Body of pancreas (tissue), 4 donors: ENCODE measurements around the gene AKT1S1. TPM values are rescaled to one million over a fixed set of nuclear protein-coding genes. Genes with fewer than 3 reads are reported as not detected.

Source experiments
- ATAC-seq: fragments of 150-250 bp; one replicate; pipeline ENCODE4 v1.9.1; 2016
- DNase-seq, 4 donors: peaks; one replicate each; pipeline ENCODE4 v3.0.0-alpha.2; 2019
- H3K27ac ChIP-seq, 4 donors: fragments of 200-600 bp; sonication (generic); 1 replicate in 3 of 4; 2 replicates in 1 of 4; pipeline versions ENCODE4 v1.5.1 to v1.6.1; 2016 to 2019; ENCODE audit warnings: mild to moderate bottlenecking in 1 of 4, mixed read lengths in 1 of 4, moderate library complexity in 1 of 4
- H3K27me3 ChIP-seq, 2 donors: fragments of 200-600 bp; sonication (generic); one replicate each; pipeline ENCODE4 v1.6.0; 2016; ENCODE audit warnings: mild to moderate bottlenecking in 1 of 2
- H3K36me3 ChIP-seq, 2 donors: fragments of 200-600 bp; sonication (generic); replicated peaks in 1 of 2; 2 replicates each; pipeline ENCODE4 v1.5.1; 2016; ENCODE audit warnings: low read depth in 2 of 2; ENCODE audit not compliant: insufficient read depth in 1 of 2
- H3K4me1 ChIP-seq: fragments of 200-600 bp; sonication (generic); one replicate; pipeline ENCODE4 v1.6.0; 2016
- H3K4me3 ChIP-seq, 2 donors: fragments of 200-600 bp; sonication (generic); 1 replicate in 1 of 2; 2 replicates in 1 of 2; pipeline ENCODE4 v1.5.1; 2016 to 2019
- H3K9me3 ChIP-seq, 3 donors: fragments of 200-600 bp; sonication (generic); 1 replicate in 2 of 3; 2 replicates in 1 of 3; pipeline ENCODE4 v1.5.1; 2016
- CTCF ChIP-seq, 7 experiments: fragments of 450-650 bp in 4 of 7; fragments of 200-600 bp in 3 of 7; sonication (generic) in 3 of 7; IDR thresholded peaks; one replicate each; pipeline ENCODE4 v1.5.1; 2016 to 2019; ENCODE audit warnings: antibody characterized with exemption in 7 of 7
- POLR2A ChIP-seq, 3 donors: fragments of 450-650 bp; IDR thresholded peaks; one replicate each; pipeline ENCODE4 v1.6.1; 2016; ENCODE audit warnings: antibody characterized with exemption in 3 of 3, mild to moderate bottlenecking in 2 of 3
- WGBS, 2 donors: methylation state at CpG; one replicate each; pipeline ENCODE4 v1.1.5; 2017; 5-methylcytosine and 5-hydroxymethylcytosine counted together
- intact Hi-C: fragments of 100-400 bp; cut with DNase I; formaldehyde crosslinking; loops from one replicate; pipeline ENCODE4 v1.15.1; 2023
- total RNA-seq, 2 donors: library from RNA; depleted of rRNA; stranded (reverse); fragments of >200 nt; gene quantifications; one replicate each; pipeline ENCODE4 v1.1.0, GENCODE V29; 2016

AKT1S1 gene
- total RNA-seq, 2 donors from 2014 or later: 7.5 to 20.1 TPM

GRCh38 chr19:49855676-49856573, 21.2 kb downstream of the AKT1S1 start:
- H3K27me3 ChIP-seq: no peaks in the 10 kb centered on the region
- intact Hi-C loops: no loop called here
- peaks cover 9 to 17% of the 10 kb centered on the region in 2 donors for H3K36me3 ChIP-seq
- DNase-seq (peak in 1 of 4 donors; percentile 22), ATAC-seq (no peak)
- TF ChIP-seq CTCF (IDR thresholded peaks at IDR 0.05): no peak
- TF ChIP-seq POLR2A (IDR thresholded peaks at IDR 0.05): no peak
- WGBS, 2 donors: 80 to 82% methylated on average over 19 to 21 of the region's 21 CpGs
- no peaks in the 10 kb centered on the region for H3K9me3 ChIP-seq
- H3K4me1 ChIP-seq: peaks cover 28% of the 10 kb centered on the region
- no peak overlapping the region for H3K4me3 ChIP-seq
- peak overlapping the region in 1 of 4 donors; percentile 8 for H3K27ac ChIP-seq

- 83 to 88% methylated on average over 7 to 12 of the region's 12 CpGs for WGBS, 2 donors
- intact Hi-C loops: no loop called here
- H3K9me3 ChIP-seq: no peaks in the 10 kb centered on the region
- H3K4me1 ChIP-seq: peaks cover 28% of the 10 kb centered on the region
- H3K36me3 ChIP-seq: peaks cover 9 to 11% of the 10 kb centered on the region in 2 donors
- ATAC-seq (no peak), DNase-seq (peak in 1 of 4 donors; percentile 13)
- TF ChIP-seq POLR2A (IDR thresholded peaks at IDR 0.05) (no peak), CTCF (IDR thresholded peaks at IDR 0.05) (no peak)
- H3K4me3 ChIP-seq: no peak overlapping the region
- H3K27me3 ChIP-seq: no peaks in the 10 kb centered on the region
- H3K27ac ChIP-seq: no peak overlapping the region
These were observed 21.9 kb downstream of the AKT1S1 start for GRCh38 chr19:49855277-49855675.

GRCh38 chr19:49854378-49855263, 22.5 kb downstream of the AKT1S1 start:
- TF ChIP-seq POLR2A (IDR thresholded peaks at IDR 0.05): no peak
- no peak for TF ChIP-seq CTCF (IDR thresholded peaks at IDR 0.05)
- no peaks in the 10 kb centered on the region for H3K27me3 ChIP-seq
- H3K4me1 ChIP-seq: peaks cover 34% of the 10 kb centered on the region
- peaks cover 4 to 8% of the 10 kb centered on the region in 2 donors for H3K36me3 ChIP-seq
- ATAC-seq: no peak
- DNase-seq: peak in 1 of 4 donors; percentile 18
- peak overlapping the region in 1 of 4 donors; percentile 5 for H3K27ac ChIP-seq
- intact Hi-C loops: no loop called here
- no peak overlapping the region for H3K4me3 ChIP-seq
- 82 to 83% methylated on average over 3 to 33 of the region's 39 CpGs for WGBS, 2 donors
- H3K9me3 ChIP-seq: no peaks in the 10 kb centered on the region

- H3K36me3 ChIP-seq: peaks cover 4 to 7% of the 10 kb centered on the region in 2 donors
- DNase-seq (no peak), ATAC-seq (no peak)
- H3K4me1 ChIP-seq: peaks cover 36% of the 10 kb centered on the region
- no peak overlapping the region for H3K4me3 ChIP-seq
- H3K27ac ChIP-seq: peak overlapping the region in 2 of 4 donors; percentile 5 to 25
- no peaks in the 10 kb centered on the region for H3K27me3 ChIP-seq
- WGBS, 2 donors: 73 to 76% methylated on average over 6 to 10 of the region's 10 CpGs
- intact Hi-C loops: no loop called here
- H3K9me3 ChIP-seq: no peaks in the 10 kb centered on the region
- TF ChIP-seq CTCF (IDR thresholded peaks at IDR 0.05) (no peak), POLR2A (IDR thresholded peaks at IDR 0.05) (no peak)
These were observed 23.2 kb downstream of the AKT1S1 start for GRCh38 chr19:49853852-49854377.
